ENCODE results near the gene SCAF1. TPM values are rescaled to one million over a fixed set of nuclear protein-coding genes. Genes with fewer than 3 reads are reported as not detected.
A peak's percentile ranks its signal among the peaks of the same experiment; 100 is the strongest.

SCAF1 gene
- total RNA-seq, 1 donor from 2014 or later: 59.4 TPM

GRCh38 chr19:49639401-49640112 lies 2.5 kb upstream of the SCAF1 start:
- H3K4me1 ChIP-seq: peaks cover 61% of the 10 kb centered on the region
- H3K27me3 ChIP-seq (ENCODE audit: low read depth): no peaks in the 10 kb centered on the region
- no peak for ATAC-seq
- TF ChIP-seq CTCF (IDR thresholded peaks at IDR 0.05): no peak
- intact Hi-C loops (cut with DNase I): no loop called here
- H3K27ac ChIP-seq: peak overlapping the region; percentile 99
- no peak for DNase-seq
- H3K36me3 ChIP-seq: peaks cover 18% of the 10 kb centered on the region
- no peaks in the 10 kb centered on the region for H3K9me3 ChIP-seq
- H3K4me3 ChIP-seq: peak overlapping the region; percentile 94

GRCh38 chr19:49640113-49640898 lies 1.7 kb upstream of the SCAF1 start, which contains the start of gene RRAS:
TSS of gene RRAS (minus strand) at chr19:49640143. CDS start at chr19:49640098, 45 bp downstream.
- TF ChIP-seq CTCF (IDR thresholded peaks at IDR 0.05): no peak

GRCh38 chr19:49642492-49643035 lies 555 bp downstream of the SCAF1 start:
- H3K9me3 ChIP-seq: no peaks in the 10 kb centered on the region
- peaks cover 44% of the 10 kb centered on the region for H3K4me1 ChIP-seq
- no peaks in the 10 kb centered on the region for H3K27me3 ChIP-seq (ENCODE audit: low read depth)
- peak overlapping the region; percentile 94 for H3K4me3 ChIP-seq
- peaks cover 26% of the 10 kb centered on the region for H3K36me3 ChIP-seq
- intact Hi-C loops (cut with DNase I): no loop called here
- no peak for DNase-seq
- no peak for TF ChIP-seq CTCF (IDR thresholded peaks at IDR 0.05)
- ATAC-seq: no peak
- peak overlapping the region; percentile 99 for H3K27ac ChIP-seq

More at GRCh38 chr19:49640113-49640898, 1.7 kb upstream of the SCAF1 start, which contains the start of gene RRAS:
- peak within 1 kb of the TSS; percentile 99 for H3K27ac ChIP-seq
- no peaks in the 10 kb centered on the region for H3K9me3 ChIP-seq
- no peaks in the 10 kb centered on the region for H3K27me3 ChIP-seq (ENCODE audit: low read depth)
- peak; percentile 100 for DNase-seq
- H3K36me3 ChIP-seq: peaks cover 17% of the 10 kb centered on the region
- peak within 1 kb of the TSS; percentile 94 for H3K4me3 ChIP-seq
- peak; percentile 79 to 86 for ATAC-seq
- intact Hi-C loops (cut with DNase I): no loop called here
- H3K4me1 ChIP-seq: peaks cover 62% of the 10 kb centered on the region

GRCh38 chr19:49643466-49643865 lies 1.5 kb downstream of the SCAF1 start:
- ATAC-seq (no peak), DNase-seq (no peak)
- no peak overlapping the region for H3K4me3 ChIP-seq
- no peak overlapping the region for H3K27ac ChIP-seq
- no peak for TF ChIP-seq CTCF (IDR thresholded peaks at IDR 0.05)
- peaks cover 40% of the 10 kb centered on the region for H3K4me1 ChIP-seq
- intact Hi-C loops (cut with DNase I): no loop called here
- H3K27me3 ChIP-seq (ENCODE audit: low read depth): no peaks in the 10 kb centered on the region
- no peaks in the 10 kb centered on the region for H3K9me3 ChIP-seq
- peaks cover 35% of the 10 kb centered on the region for H3K36me3 ChIP-seq

- Histone ChIP-seq H3K27me3 (ENCODE audit: low read depth) (no peaks in the 10 kb centered on the region), H3K36me3 (peaks cover 56% of the 10 kb centered on the region), H3K4me1 (peaks cover 32% of the 10 kb centered on the region), H3K9me3 (no peaks in the 10 kb centered on the region), H3K4me3 (no peak overlapping the region), H3K27ac (no peak overlapping the region)
- ATAC-seq: no peak
- no peak for TF ChIP-seq CTCF (IDR thresholded peaks at IDR 0.05)
- intact Hi-C loops (cut with DNase I): no loop called here
- DNase-seq: no peak
These were observed 3.6 kb downstream of the SCAF1 start for GRCh38 chr19:49645592-49645991.
